HK-2 (cell line): ENCODE results near the gene HTR3D.
A peak's percentile ranks its signal among the peaks of the same experiment; 100 is the strongest.
"Not testable (repeated sequence)": the region's sequence is repeated elsewhere in the genome, so short reads cannot be mapped to it uniquely, and the experiment has no call there.

Experiments used
- DNase-seq: peaks from one replicate; pipeline ENCODE4 v3.0.0-alpha.2; 2018; ENCODE audit not compliant: unreplicated experiment

The HTR3D gene

DNA sequence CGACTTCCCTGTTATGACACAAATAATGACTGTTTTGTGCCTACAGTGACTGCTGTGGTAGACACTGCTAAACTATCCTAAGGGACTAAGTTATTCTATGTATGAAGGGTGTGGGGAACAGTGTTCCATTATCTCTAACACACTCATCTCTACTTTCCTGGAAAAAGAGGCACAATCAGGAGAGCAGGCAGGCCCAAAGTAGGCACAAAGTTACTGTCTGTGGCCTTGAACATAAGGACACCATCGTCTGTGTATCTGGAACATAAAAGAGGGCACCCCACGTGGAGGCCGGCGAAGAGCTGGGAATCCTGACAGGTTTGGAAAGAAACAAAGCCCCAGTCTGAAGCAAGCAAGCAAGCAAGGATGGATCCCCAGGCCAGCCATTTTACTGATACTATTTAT lies 15.4 kb upstream of the HTR3D start:
- no peak for DNase-seq

DNA sequence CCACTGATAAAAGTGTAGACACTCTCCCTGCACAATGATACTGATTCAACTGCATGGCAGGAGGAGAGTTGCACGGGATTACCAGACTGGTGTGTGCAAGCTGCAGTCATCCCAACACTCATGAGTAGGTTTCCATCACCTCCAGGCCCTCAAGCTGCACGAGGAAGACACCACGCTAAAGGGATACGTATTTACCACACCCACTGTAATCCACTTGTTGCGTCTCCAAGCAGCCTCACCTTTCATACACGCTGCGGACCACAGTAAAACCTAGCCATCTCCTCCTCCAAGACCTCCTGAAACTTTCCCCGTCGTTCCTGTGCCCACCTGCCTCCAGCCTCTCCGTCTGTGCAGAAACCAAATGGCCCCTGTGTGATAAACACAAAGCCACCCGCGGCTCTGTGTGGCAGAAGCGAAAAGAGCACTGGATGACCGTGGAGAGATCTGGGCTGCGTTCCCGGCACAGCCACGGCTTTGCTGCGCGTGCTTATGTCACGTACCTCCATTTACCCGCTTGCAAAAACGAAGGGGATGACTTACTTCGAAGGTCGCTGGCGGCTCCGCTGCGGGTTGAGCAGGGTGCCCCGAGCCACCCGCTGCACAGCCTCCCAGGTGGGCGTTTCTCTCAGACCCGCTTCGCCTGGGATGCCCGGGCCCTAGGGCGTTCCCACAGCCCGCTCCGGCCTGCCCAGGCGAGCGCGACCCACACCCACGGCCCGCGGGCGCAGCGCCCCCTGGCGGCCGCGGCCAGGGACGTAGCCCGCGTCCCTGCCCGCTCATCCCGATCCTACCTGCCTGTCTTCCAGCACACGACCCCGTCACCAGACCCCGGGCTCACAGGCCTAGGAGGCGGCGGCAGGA lies 14.5 kb upstream of the HTR3D start:
- DNase-seq, result peak; percentile 80

DNA sequence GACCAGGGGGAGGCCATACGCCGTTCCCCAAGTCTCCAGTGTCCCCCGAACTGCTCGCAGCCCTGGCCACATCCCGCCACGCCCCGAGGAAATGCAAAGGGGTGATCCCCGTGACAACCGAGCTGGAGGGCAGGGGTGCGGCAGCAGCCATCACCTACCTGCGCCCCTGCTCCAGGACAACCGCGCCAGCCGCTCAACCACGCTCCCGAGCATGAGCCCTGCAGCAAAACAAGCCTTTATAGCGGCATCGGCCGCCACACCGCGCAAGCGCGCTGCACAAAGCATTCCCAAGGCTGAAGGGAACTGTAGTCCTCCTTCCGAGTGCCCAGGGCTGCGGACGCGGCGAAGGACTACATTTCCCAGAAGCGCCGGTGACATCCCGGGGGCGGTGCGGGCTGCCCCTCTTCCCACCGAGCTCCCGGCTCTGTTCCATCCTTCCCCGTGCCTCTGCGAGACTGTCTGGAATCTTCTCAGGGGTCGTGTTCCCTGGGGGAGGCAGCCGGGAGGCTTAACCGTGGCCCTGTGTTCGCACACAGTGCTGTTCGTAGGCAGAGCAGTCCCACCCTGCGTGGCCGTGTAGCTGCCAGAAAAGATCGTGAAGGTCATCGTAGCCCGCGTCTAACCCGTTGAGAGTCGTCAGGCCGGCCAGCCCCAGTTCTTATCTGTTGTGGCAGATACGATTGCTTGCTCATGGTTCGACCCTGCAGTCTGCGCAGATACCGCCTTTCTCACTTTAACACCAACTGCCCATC lies 13.7 kb upstream of the HTR3D start, which contains the start of gene ABCC5:
Gene ABCC5, minus strand, starts transcription at position 213 of the 752 bp plus-strand sequence. CDS start 3,492 bp downstream, outside the sequence.
- DNase-seq, result peak; percentile 93

DNA sequence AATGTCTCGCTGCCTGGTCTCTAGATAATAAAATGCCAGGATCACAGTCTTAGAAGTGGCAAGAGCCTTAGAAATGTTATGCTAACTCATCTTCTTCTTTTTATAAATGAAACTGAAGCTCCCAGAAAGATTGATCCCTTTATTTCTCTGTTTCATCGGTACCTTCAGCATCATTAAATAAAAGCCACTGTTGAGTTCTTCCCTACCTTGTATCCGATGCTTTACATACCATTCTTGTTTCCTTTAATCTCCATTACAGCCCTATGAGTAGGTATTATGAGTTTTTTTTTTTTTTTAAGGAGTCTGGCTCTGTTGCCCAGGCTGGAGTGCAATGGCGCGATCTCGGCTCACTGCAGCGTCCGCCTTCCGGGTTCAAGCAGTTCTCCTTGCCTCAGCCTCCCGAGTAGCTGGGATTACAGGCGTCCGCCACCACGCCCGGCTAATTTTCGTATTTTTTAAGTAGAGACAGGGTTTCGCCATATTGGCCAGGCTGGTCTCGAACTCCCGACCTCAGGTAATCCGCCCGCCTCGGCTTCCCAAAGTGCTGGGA lies 13.0 kb upstream of the HTR3D start:
- DNase-seq, result no peak

DNA sequence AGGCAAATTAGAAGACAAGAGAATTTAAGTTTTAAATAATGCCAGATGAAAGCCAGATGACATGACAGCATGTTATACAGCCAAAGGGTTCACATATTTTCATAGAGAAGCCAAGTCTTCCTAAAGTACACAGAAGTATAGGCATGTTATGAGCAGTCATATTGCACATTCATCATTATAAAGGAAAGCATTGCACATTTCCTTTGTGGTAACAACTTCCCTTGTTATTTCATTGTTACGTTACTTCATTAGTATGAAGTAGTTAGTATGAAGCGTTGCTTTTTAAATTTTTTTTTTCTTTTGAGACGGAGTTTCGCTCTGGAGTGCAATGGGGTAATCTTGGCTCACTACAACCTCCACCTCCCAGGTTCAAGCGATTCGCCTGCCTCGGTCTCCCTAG lies 9.2 kb upstream of the HTR3D start:
- DNase-seq, result no peak

DNA sequence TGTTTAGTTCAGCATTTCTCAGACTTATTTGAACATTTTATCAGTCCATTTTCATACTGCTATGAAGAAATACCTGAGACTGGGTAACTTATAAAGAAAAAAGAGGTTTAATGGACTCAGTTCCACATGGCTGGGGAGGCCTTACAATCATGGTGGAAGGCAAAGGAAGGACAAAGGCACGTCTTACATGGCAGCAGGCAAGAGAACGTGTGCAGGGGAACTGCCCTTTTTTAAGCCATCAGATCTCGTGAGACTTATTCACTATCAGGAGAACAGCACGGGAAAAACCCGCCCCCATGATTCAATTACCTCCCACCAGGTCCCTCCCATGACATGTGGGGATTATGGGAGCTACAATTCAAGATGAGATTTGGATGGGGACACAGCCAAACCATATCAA lies 6.3 kb upstream of the HTR3D start:
- not testable (repeated sequence) for DNase-seq

DNA sequence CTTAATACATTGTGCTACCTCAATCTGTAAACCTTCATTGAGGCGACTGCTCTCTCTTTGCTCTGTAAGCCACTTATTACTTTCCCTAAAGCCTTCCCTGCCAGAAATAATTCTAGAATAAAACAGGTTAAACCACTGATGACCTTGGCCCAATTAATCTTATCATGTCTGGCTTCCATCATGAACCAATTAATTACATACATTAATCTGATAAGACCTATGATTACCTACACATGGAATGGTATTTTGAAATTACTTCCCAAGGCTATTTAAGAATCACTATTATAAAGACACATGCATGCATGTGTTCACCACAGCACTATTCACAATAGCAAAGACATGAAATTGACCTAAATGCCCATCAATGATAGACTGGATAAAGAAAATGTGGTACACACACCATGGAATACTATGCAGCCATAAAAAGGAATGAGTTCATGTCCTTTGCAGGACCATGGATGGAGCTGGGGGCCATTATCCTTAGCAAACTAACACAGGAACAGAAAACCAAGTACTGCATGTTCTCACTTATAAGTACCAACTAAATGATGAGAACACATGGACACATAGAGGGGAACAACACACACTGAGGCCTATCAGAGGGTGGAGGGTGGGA lies 3.2 kb upstream of the HTR3D start:
- not testable (repeated sequence) for DNase-seq

DNA sequence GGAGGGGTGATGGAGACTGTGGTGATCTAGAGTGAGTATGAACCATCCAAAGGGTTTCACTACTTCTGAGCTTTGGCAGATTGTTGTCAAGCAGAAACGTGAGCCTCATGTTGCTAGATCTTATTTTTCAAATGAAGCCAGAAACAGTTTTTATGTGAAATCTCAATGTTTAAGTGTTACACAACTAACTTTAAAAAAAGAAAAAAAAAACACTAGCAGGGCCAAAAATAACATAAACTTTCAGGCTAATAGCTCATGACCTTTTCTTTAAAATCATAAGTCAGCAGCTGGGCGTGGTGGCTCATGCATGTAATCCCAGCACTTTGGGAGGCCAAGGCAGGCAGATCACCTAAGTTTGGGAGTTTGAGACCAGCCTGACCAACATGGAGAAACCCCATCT lies 2.1 kb upstream of the HTR3D start:
- no peak for DNase-seq

DNA sequence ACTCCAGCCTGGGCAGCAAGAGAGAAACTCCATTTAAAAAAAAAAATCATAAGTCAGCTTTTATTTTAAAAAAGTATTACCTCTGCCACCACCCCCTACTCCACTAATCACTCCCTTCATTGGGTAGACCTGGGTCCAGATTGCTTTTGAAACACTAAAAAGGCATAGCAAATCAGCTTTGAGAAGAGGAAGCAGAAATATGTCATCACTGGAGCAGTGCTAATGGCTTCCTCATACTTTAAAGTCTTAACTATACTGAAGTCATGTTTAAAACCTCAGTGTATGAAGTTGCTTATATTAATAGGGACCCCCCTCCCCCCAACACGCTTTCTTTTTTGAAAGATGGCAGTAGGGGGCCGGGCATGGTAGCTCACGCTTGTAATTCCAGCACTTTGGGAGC lies 1.0 kb upstream of the HTR3D start:
- DNase-seq, result no peak

DNA sequence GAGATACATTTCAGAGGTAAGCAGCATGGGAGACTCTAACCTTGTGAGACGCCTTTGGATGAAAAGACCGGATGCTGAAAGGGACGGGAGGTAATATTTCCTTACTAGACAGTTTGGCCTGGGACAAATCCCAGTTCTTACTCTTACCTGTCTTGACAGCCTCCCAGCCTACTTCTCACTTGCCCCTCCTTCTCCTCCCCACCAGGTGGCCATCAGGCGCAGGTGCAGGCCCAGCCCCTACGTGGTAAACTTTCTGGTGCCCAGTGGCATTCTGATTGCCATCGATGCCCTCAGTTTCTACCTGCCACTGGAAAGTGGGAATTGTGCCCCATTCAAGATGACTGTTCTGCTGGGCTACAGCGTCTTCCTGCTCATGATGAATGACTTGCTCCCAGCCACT lies 6.3 kb downstream of the HTR3D start:
- DNase-seq, result no peak

DNA sequence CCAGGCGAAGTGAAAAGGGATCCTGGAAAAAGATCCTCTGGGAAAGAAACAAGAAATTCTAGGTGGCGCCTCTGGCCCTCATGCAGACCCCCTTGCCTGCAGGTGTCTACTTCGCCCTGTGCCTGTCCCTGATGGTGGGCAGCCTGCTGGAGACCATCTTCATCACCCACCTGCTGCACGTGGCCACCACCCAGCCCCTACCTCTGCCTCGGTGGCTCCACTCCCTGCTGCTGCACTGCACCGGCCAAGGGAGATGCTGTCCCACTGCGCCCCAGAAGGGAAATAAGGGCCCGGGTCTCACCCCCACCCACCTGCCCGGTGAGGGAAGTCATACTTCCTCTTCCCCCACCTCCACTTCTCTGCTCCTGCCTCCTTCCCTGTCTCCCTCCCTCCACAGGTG lies 6.8 kb downstream of the HTR3D start:
- DNase-seq, result not testable (repeated sequence)

DNA sequence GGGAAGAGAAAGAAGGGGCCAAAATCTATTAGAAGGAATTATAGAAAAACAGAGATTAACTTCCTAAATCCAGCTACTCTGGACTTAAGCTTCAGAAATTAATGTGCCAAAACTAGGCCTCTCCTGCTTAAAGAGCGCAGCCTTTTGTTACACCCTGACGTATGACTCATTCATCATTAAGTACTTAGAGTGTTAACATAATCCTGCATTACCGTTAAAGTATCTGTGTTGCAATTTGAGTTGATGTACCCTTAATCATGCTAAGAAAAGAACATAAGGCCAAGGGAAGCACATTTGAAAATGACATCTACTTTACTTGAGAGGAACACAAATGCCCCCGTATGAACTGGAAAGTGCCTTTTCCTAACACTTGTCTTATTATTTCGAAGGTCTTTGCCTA lies 7.9 kb downstream of the HTR3D start:
- DNase-seq, result no peak

DNA sequence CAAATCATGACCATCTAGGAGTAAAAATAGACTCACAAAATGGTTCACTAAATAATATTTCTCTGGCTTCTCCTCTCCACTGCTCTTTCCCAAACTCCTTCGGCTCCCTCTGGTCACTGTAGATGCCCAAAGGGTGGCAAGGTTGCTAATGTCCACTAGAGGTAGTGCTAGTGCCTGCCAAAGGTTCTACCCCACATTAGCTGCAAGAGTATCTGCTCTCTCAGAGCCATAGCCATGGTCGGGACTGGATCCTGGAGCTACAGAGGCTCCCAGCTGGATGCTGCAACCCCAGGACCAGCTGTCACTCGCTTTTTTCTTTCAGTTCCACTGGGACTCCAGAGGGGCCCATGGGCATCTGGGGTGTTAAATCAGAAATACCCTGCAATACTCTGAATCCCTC lies 8.5 kb downstream of the HTR3D start:
- peak; percentile 26 for DNase-seq

DNA sequence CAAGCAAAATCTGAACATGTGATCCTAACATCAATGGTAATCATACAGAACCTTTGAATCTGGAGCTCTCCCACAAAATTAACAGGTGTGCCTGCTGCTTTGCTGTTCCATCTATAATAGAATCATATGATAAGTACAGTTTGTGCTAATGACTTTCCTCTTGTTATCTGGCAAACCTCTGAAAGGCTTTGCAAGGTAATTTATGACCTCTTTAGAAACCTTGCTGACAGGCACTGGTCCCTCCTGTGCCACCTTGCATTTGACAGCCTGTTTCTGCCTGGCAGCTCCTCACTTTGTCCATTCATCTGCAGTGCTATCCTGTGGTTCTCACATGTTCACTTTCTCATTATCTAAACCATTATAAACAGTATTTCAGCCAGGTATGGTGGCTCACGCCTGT lies 11.1 kb downstream of the HTR3D start:
- DNase-seq, result no peak

DNA sequence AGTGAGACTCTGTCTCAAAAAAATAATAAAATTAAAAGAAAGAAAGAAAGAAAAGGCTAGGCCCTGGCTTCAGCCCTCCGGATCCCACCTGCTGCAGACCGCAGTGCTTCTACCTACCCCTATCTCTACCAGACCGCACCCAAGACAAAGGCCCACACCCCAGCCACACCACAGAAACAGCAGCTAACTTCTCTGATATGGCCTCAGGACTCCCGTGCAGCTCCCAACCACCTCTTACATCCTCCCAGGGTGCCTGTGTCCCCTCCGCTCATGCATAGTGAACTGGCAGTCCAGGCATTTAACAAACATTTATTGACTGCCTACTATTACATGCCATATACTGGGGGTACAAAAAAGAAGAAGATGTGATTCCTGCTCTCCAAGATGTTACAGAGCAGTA lies 14.5 kb downstream of the HTR3D start:
- DNase-seq, result no peak

DNA sequence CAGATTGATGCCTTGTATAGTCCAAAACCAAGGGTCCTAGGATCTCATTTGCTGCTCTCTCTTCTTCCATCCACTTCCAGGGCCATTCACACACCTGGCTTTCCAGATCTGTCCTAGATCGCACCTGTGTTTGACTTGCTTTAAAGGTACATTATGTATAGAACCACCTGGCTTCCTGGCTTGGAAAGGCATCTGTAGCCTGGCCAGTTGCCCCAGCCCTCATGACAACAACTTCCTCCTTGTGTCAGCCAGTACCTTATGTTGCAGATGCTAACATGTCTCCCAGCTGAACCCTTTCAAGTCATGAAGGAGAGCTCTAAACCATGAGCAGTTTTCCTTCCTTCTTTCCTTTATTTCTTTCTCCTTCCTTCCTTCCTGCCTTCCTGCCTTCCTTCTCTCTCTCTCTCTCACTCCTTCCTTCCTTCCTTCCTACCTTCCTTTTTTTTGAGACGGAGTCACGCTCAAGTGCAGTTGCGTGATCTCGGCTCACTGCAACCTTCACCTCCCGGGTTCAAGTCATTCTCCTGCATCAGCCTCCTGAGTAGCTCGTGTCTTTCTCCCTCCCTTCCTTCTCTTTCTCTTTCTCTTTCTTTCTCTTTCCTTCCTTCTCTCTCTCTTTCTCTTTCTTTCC lies 18.8 kb downstream of the HTR3D start:
- DNase-seq, result no peak

DNA sequence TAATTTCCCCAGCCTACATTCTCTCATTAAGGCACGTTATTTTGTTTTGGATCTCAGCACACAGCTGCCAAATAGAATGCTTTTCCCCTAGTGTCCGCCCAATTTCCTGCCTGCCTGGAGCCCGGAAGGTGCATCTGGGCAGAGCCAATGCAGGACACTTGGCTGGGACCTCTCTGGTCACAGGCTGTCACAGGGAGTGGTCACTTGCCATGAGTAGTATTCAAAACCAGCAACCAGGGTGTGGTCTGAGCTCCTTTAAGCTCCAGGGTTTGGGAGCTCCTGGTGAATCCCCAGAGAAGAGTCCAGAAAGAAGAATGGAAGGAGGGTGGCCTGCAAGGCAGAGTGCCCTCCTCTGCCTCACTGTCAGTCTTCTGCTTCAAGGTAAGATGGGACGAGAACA lies 21.2 kb downstream of the HTR3D start, which contains the start of gene HTR3C:
Gene HTR3C, plus strand, starts transcription at position 281 of the 400 bp plus-strand sequence. Its CDS starts 34 bp downstream, at position 315.
- no peak for DNase-seq

DNA sequence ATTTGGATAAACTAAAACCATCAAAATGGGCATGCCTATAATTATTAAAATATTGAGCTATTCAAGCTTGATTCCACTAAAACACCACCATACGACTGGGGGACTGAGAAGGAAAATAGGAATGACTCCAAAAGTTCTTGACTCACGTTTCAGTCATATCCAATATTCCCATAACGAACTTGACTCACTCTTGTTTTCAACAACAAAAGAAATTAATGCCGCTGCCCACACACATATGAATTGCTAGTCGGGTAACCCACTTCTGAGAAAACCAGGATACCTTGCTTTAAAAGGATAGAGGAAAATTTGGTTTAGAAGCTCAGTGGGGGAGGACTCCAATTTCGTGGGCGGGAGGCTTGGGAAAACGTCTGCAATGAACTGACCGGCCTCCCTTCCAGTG lies 26.5 kb downstream of the HTR3D start:
- no peak for DNase-seq

DNA sequence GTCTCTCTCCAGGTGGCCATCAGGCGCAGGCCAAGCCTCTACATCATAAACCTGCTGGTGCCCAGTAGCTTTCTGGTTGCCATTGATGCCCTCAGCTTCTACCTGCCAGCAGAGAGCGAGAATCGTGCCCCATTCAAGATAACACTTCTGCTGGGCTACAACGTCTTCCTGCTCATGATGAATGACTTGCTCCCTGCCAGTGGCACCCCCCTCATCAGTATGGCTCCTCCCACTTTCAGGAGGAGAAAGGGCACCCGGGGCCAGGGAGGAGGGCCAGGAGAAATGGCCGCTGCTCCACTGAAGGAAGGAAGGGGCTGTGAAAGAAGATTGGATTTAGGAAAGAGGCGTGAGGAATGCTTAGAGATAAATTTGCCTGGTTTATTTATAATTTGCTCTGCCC lies 27.9 kb downstream of the HTR3D start:
- DNase-seq, result no peak

DNA sequence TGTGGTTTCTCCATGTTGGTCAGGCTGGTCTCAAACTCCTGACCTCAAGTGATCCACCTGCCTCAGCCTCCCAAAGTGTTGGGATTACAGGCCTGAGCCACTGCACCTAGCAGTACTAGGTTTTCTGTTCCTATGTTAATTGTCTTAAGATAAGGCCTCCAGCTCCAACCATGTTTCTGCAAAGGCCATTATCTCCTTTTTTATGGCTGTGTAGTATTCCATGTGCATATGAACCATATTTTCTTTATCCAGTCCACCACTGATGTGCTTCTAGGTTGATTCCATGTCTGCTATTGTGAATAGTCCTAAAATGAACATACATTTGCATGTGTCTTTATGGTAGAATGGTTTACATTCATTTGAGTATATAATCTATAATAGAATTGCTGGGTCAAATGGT lies 31.1 kb downstream of the HTR3D start:
- no peak for DNase-seq

DNA sequence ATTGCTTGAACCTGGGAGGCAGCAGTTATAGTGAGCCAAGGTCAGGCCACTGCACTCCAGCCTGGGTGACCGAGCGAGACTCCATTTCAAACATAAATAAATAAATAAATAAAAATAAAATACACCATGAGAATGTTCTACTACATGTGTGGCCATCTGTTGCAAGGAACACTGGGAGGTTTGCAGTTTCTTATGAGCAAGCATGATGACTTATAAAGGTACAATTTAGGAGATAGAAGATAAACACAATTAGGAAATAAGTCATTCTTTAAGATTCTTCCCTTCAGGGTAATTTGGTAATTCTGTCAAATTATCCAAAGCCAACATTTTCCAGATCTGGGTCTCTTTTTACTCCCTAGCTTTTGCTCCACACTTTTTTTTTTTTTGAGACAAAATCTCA lies 34.7 kb downstream of the HTR3D start:
- DNase-seq, result no peak

DNA sequence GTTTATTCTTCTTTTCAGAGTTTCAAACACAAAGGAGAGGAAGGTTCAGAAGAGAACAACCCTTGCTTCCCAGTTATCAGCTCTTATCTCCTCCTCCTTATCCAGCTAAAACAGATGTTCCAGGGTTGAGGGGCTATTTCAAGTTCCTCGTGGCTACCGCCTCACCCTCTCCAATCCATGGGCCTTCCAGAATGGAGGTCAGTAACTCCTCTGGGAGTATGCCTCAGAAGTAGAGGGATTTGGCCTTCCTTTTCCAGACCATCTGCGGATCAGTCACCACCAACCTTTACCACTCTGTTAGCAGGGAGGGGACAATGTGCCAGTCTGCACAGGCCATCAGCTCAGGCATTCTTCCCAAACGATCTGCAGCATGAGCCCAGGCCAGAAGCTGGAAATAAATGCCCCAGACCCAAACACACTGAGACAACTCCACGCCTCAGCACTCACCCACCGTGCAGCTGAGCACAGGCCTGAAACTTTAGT lies 36.1 kb downstream of the HTR3D start:
- no peak for DNase-seq
